ENCODE results near the gene ADNP2. TPM values are rescaled to one million over a fixed set of nuclear protein-coding genes. Genes with fewer than 3 reads are reported as not detected.

ADNP2 gene
- total RNA-seq, 1 experiment from 2014 or later, result 40.5 TPM

DNA sequence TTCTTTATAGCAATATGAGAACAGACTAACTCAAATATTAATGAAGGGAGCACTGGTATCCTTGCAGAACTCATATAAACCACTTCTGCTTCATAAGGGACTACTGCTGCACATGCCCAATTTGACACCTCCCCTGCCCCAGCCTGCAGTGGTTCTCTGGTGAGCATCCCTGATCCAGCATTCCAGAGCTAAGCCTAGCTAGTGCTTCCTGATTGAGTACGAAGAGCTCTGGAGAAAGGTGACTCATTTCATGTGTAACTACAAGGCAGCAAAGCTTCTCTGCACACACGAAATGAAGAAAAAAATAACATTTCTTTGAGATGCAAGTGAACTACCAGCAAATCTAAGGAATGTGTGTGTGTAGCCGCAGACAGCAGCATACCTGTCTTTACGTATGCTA, 22.8 kb upstream of the ADNP2 start:
- CTCF ChIA-PET, result no interaction called here

DNA sequence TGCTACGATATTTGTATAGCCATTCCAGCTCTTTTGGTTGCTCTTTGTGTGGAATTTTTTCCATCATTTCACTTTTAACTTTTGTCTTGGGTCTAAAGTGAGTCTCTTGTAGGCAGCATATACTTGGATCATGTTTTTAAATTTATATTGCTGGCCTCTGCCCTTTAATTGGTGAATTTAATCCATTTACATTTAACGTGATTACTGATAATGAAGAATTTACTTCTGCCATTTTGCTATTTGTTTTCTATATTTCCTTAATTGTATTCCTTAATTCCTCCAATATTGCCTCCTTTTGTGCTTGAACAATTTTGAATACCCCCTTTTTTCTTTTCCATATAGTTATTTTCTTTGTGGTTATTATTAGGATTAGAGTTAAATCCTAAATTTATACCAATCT, 21.0 kb upstream of the ADNP2 start:
- POLR2A ChIA-PET, result no interaction called here
- Histone ChIP-seq H3K4me3 (ENCODE audit: low read depth in 2 of 2, low read length in 2 of 2) (no peak overlapping the region), H3K9me3 (ENCODE audit: control insufficient read depth, insufficient read depth, low read depth, low read length) (peaks cover 34% of the 10 kb centered on the region), H3K27ac (ENCODE audit: low read length) (no peak overlapping the region), H3K4me1 (ENCODE audit: control insufficient read depth, insufficient read depth, low read length) (no peaks in the 10 kb centered on the region), H3K27me3 (ENCODE audit: control insufficient read depth, insufficient read depth, low read length) (no peaks in the 10 kb centered on the region), H3K36me3 (ENCODE audit: control insufficient read depth, insufficient read depth, low read length) (no peaks in the 10 kb centered on the region)
- DNase-seq (ENCODE audit: low read depth, low spot score) (no peak), ATAC-seq (no peak)
- no peak for TF ChIP-seq POLR2AphosphoS5 (IDR thresholded peaks at IDR 0.05; ENCODE audit: low read depth, low read length)
- TF ChIP-seq SIN3A (IDR thresholded peaks at IDR 0.05; ENCODE audit: borderline replicate concordance, insufficient read depth, low read depth, low read length), result no peak
- TF ChIP-seq, protein P1, sequence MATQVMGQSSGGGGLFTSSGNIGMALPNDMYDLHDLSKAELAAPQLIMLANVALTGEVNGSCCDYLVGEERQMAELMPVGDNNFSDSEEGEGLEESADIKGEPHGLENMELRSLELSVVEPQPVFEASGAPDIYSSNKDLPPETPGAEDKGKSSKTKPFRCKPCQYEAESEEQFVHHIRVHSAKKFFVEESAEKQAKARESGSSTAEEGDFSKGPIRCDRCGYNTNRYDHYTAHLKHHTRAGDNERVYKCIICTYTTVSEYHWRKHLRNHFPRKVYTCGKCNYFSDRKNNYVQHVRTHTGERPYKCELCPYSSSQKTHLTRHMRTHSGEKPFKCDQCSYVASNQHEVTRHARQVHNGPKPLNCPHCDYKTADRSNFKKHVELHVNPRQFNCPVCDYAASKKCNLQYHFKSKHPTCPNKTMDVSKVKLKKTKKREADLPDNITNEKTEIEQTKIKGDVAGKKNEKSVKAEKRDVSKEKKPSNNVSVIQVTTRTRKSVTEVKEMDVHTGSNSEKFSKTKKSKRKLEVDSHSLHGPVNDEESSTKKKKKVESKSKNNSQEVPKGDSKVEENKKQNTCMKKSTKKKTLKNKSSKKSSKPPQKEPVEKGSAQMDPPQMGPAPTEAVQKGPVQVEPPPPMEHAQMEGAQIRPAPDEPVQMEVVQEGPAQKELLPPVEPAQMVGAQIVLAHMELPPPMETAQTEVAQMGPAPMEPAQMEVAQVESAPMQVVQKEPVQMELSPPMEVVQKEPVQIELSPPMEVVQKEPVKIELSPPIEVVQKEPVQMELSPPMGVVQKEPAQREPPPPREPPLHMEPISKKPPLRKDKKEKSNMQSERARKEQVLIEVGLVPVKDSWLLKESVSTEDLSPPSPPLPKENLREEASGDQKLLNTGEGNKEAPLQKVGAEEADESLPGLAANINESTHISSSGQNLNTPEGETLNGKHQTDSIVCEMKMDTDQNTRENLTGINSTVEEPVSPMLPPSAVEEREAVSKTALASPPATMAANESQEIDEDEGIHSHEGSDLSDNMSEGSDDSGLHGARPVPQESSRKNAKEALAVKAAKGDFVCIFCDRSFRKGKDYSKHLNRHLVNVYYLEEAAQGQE (IDR thresholded peaks at IDR 0.05; ENCODE audit: insufficient read depth in 1 of 2, low read depth in 2 of 2, low read length in 1 of 2), result no peak
- no peak for TF ChIP-seq TCF7L2 (IDR thresholded peaks at IDR 0.05; ENCODE audit: low read depth, low read length)
- no peak for TF ChIP-seq CTCF (IDR thresholded peaks at IDR 0.05)
- intact Hi-C loops (cut with micrococcal nuclease; ENCODE audit: unreplicated experiment), result no loop called here
- CTCF ChIA-PET, result no interaction called here
- in situ Hi-C loops (cut with HindIII; ENCODE audit: low pct_unique_long_range_greater_than_20kb, low sequenced_read_pairs), result no loop called here
- BruUV-seq (replicated peaks), result no TSS peak

More for the DNA sequence above, 22.8 kb upstream of the ADNP2 start:
- no peak overlapping the region for H3K27ac ChIP-seq (ENCODE audit: low read length)
- H3K4me3 ChIP-seq (ENCODE audit: low read depth in 2 of 2, low read length in 2 of 2), result no peak overlapping the region
- ATAC-seq (no peak), DNase-seq (ENCODE audit: low read depth, low spot score) (no peak)
- POLR2A ChIA-PET, result no interaction called here
- in situ Hi-C loops (cut with HindIII; ENCODE audit: low pct_unique_long_range_greater_than_20kb, low sequenced_read_pairs), result no loop called here
- H3K36me3 ChIP-seq (ENCODE audit: control insufficient read depth, insufficient read depth, low read length), result no peaks in the 10 kb centered on the region
- H3K4me1 ChIP-seq (ENCODE audit: control insufficient read depth, insufficient read depth, low read length), result no peaks in the 10 kb centered on the region
- intact Hi-C loops (cut with micrococcal nuclease; ENCODE audit: unreplicated experiment), result no loop called here
- TF ChIP-seq CTCF (IDR thresholded peaks at IDR 0.05), result no peak
- no peaks in the 10 kb centered on the region for H3K27me3 ChIP-seq (ENCODE audit: control insufficient read depth, insufficient read depth, low read length)
- BruUV-seq (replicated peaks), result no TSS peak
- peaks cover 32% of the 10 kb centered on the region for H3K9me3 ChIP-seq (ENCODE audit: control insufficient read depth, insufficient read depth, low read depth, low read length)

DNA sequence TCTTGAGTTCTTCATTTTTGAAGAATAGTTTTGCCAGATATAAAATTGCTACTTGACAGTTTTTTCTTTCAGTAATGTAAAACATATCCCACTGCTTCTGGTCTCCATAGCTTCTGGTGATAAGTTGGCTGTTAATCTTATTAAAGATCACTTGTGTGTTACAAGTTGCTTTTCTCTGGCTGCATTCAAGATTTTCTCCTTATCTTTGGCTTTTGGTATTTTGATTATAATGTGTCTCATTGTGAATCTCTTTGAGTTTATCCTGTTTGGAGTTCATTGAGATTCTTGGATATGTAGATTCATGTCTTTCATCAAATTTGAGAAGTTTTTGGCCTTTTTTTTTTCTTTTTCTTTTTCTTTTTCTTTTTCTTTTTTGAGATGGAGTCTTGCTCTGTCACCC, 20.2 kb upstream of the ADNP2 start:
- ChIA-PET POLR2A (no interaction called here), CTCF (interaction anchor here (0.7 kb wide), 1 partner anchor 20 kb away, joined by 3 read pairs; the partner anchor contains the start of gene ADNP2)
- peaks cover 34% of the 10 kb centered on the region for H3K9me3 ChIP-seq (ENCODE audit: control insufficient read depth, insufficient read depth, low read depth, low read length)
- H3K4me1 ChIP-seq (ENCODE audit: control insufficient read depth, insufficient read depth, low read length), result no peaks in the 10 kb centered on the region
- intact Hi-C loops (cut with micrococcal nuclease; ENCODE audit: unreplicated experiment), result no loop called here
- DNase-seq (ENCODE audit: low read depth, low spot score) (no peak), ATAC-seq (no peak)
- in situ Hi-C loops (cut with HindIII; ENCODE audit: low pct_unique_long_range_greater_than_20kb, low sequenced_read_pairs), result no loop called here
- TF ChIP-seq, protein P1 (IDR thresholded peaks at IDR 0.05; ENCODE audit: insufficient read depth in 1 of 2, low read depth in 2 of 2, low read length in 1 of 2), result no peak
- TF ChIP-seq SIN3A (IDR thresholded peaks at IDR 0.05; ENCODE audit: borderline replicate concordance, insufficient read depth, low read depth, low read length), result no peak
- no peak for TF ChIP-seq TCF7L2 (IDR thresholded peaks at IDR 0.05; ENCODE audit: low read depth, low read length)
- TF ChIP-seq POLR2AphosphoS5 (IDR thresholded peaks at IDR 0.05; ENCODE audit: low read depth, low read length), result no peak
- TF ChIP-seq CTCF (IDR thresholded peaks at IDR 0.05), result no peak
- no TSS peak for BruUV-seq (replicated peaks)
- H3K27ac ChIP-seq (ENCODE audit: low read length), result no peak overlapping the region
- H3K4me3 ChIP-seq (ENCODE audit: low read depth in 2 of 2, low read length in 2 of 2), result no peak overlapping the region
- H3K36me3 ChIP-seq (ENCODE audit: control insufficient read depth, insufficient read depth, low read length), result no peaks in the 10 kb centered on the region
- H3K27me3 ChIP-seq (ENCODE audit: control insufficient read depth, insufficient read depth, low read length), result no peaks in the 10 kb centered on the region
